PC-9 (cell line): ENCODE data around the gene PARPBP.
"Not testable (repeated sequence)": the region's sequence is repeated elsewhere in the genome, so short reads cannot be mapped to it uniquely, and the experiment has no call there.

Source experiments
- CTCF ChIP-seq: fragments of 200-600 bp; sonication (generic); conservative IDR thresholded peaks from 2 replicates; pipeline ENCODE4 v1.6.1; 2017; ENCODE audit warnings: mixed run types, antibody characterized with exemption, mild to moderate bottlenecking, moderate library complexity
- EZH2 ChIP-seq: fragments of 200-600 bp; sonication (generic); IDR thresholded peaks from 2 replicates; pipeline ENCODE4 v1.8.0; 2017; ENCODE audit warnings: antibody characterized with exemption, low read depth

- not testable (repeated sequence) for TF ChIP-seq CTCF, EZH2
Observed at GRCh38 chr12:102147062-102147587, 27.1 kb downstream of the PARPBP start.
